H1 (cell line): ENCODE measurements around the gene DES. TPM values are rescaled to one million over a fixed set of nuclear protein-coding genes. Genes with fewer than 3 reads are reported as not detected.

Experiments
- CTCF ChIA-PET: fragments of 300-600 bp; sonication (Branson Sonifier 250); formaldehyde crosslinking; loops from one replicate; lab custom pipeline; 2021; ENCODE audit not compliant: partially characterized antibody; lab: Charles Lee
- POLR2A ChIA-PET: fragments of 300-600 bp; sonication (Branson Sonifier 250); formaldehyde crosslinking; loops from one replicate; lab custom pipeline; 2021; ENCODE audit warnings: inconsistent platforms; ENCODE audit not compliant: partially characterized antibody; lab: Charles Lee
- DNase-seq, 2 experiments: peaks; one replicate each; pipeline versions ENCODE4 v3.0.0 to v3.0.0-alpha.2; 2010 to 2022; ENCODE audit warnings: low spot score in 2 of 2, low read depth in 1 of 2, mixed read lengths in 1 of 2
- FAIRE-seq: peaks from 2 replicates; lab custom pipeline; 2011; peaks lifted over from hg19 to GRCh38; lab: Jason Lieb, UNC
- H2AFZ ChIP-seq: 2 replicates; pipeline ENCODE4 v1.8.1; 2012; ENCODE audit warnings: low read length, inconsistent platforms
- H2AK5ac ChIP-seq: 2 replicates; pipeline ENCODE4 v1.6.1; 2013; ENCODE audit warnings: low read depth, low read length
- H2BK120ac ChIP-seq: replicated peaks from 2 replicates; pipeline ENCODE3; 2013; ENCODE audit warnings: low read depth, low read length, inconsistent platforms
- H2BK12ac ChIP-seq: 2 replicates; pipeline ENCODE4 v1.6.1; 2013; ENCODE audit warnings: low read depth, low read length
- H2BK15ac ChIP-seq: 2 replicates; pipeline ENCODE4 v1.6.1; 2013; ENCODE audit warnings: low read length
- H2BK20ac ChIP-seq: 2 replicates; pipeline ENCODE4 v1.6.1; 2013; ENCODE audit warnings: low read length
- H2BK5ac ChIP-seq: 2 replicates; pipeline ENCODE4 v1.6.1; 2013; ENCODE audit warnings: low read depth, low read length
- H3K14ac ChIP-seq: 2 replicates; pipeline ENCODE4 v1.6.1; 2013; ENCODE audit warnings: inconsistent platforms; ENCODE audit not compliant: insufficient read length
- H3K18ac ChIP-seq: 2 replicates; pipeline ENCODE4 v1.6.1; 2013; ENCODE audit warnings: low read length; ENCODE audit errors: extremely low read depth
- H3K23ac ChIP-seq: 2 replicates; pipeline ENCODE4 v1.6.1; 2013; ENCODE audit warnings: inconsistent platforms; ENCODE audit not compliant: insufficient read length
- H3K23me2 ChIP-seq: 2 replicates; pipeline ENCODE4 v1.6.1; 2013; ENCODE audit warnings: low read depth, low read length
- H3K27ac ChIP-seq: 2 replicates; pipeline ENCODE4 v1.6.1; 2011; ENCODE audit warnings: low read depth, low read length, inconsistent platforms
- H3K27me3 ChIP-seq, 4 experiments: replicated peaks in 1 of 4; 1 replicate in 1 of 4; 2 replicates in 3 of 4; pipeline versions ENCODE4 v1.6.1 to v1.8.1; 2011 to 2013; ENCODE audit warnings: low read length in 3 of 4, mild to moderate bottlenecking in 3 of 4, inconsistent platforms in 2 of 4, mixed read lengths in 2 of 4, moderate library complexity in 1 of 4; ENCODE audit not compliant: control insufficient read depth in 3 of 4, insufficient read depth in 3 of 4; ENCODE audit errors: extremely low read depth in 1 of 4
- H3K36me3 ChIP-seq, 4 experiments: 2 replicates each; pipeline versions ENCODE4 v1.6.1 to v1.8.1; 2011 to 2013; ENCODE audit warnings: mild to moderate bottlenecking in 4 of 4, low read length in 3 of 4, moderate library complexity in 2 of 4, control low read depth in 1 of 4, inconsistent platforms in 1 of 4; ENCODE audit not compliant: insufficient read depth in 4 of 4, control insufficient read depth in 2 of 4
- H3K4ac ChIP-seq: replicated peaks from 2 replicates; pipeline ENCODE3; 2013; ENCODE audit warnings: low read length, low read depth, mixed read lengths, inconsistent platforms; ENCODE audit not compliant: insufficient read length
- H3K4me1 ChIP-seq, 4 experiments: replicated peaks in 1 of 4; 1 replicate in 1 of 4; 2 replicates in 3 of 4; pipeline versions ENCODE4 v1.6.1 to v1.8.1; 2011 to 2013; ENCODE audit warnings: low read length in 3 of 4, inconsistent platforms in 2 of 4, mixed read lengths in 1 of 4; ENCODE audit not compliant: insufficient read depth in 4 of 4, control insufficient read depth in 3 of 4
- H3K4me2 ChIP-seq, 2 experiments: 2 replicates each; pipeline versions ENCODE4 v1.6.1 to v1.8.1; 2011 to 2013; ENCODE audit warnings: low read depth in 2 of 2, low read length in 2 of 2, control low read depth in 1 of 2, inconsistent platforms in 1 of 2, mild to moderate bottlenecking in 1 of 2; ENCODE audit not compliant: insufficient read depth in 1 of 2
- H3K4me3 ChIP-seq, 4 experiments: fragments of 200-600, 300-600 bp in 1 of 4; sonication (generic), shearing (Covaris generic), sonication (Bioruptor Twin) in 1 of 4; 2 replicates each; pipeline versions ENCODE4 v1.5.1 to v1.8.1; 2011 to 2016; ENCODE audit warnings: low read length in 4 of 4, low read depth in 3 of 4, control low read depth in 2 of 4, inconsistent platforms in 2 of 4, mild to moderate bottlenecking in 2 of 4, mixed read lengths in 1 of 4, moderate library complexity in 1 of 4; ENCODE audit not compliant: insufficient read depth in 2 of 4; ENCODE audit errors: extremely low read depth in 1 of 4
- H3K56ac ChIP-seq: replicated peaks from 2 replicates; pipeline ENCODE3; 2013; ENCODE audit warnings: low read depth, mild to moderate bottlenecking, mixed read lengths, low read length, inconsistent platforms; ENCODE audit not compliant: insufficient read length
- H3K79me1 ChIP-seq: 2 replicates; pipeline ENCODE4 v1.6.1; 2013; ENCODE audit warnings: low read depth, low read length, control low read depth
- H3K79me2 ChIP-seq, 2 experiments: 2 replicates each; pipeline versions ENCODE4 v1.6.1 to v1.8.1; 2012 to 2013; ENCODE audit warnings: low read length in 2 of 2, mild to moderate bottlenecking in 2 of 2, inconsistent platforms in 1 of 2; ENCODE audit not compliant: insufficient read depth in 2 of 2, control insufficient read depth in 1 of 2
- H3K9ac ChIP-seq, 4 experiments: replicated peaks in 1 of 4; 1 replicate in 1 of 4; 2 replicates in 3 of 4; pipeline versions ENCODE4 v1.6.1 to v1.8.1; 2011 to 2013; ENCODE audit warnings: low read depth in 3 of 4, low read length in 3 of 4, control low read depth in 2 of 4, mild to moderate bottlenecking in 2 of 4, moderate library complexity in 2 of 4, inconsistent platforms in 1 of 4; ENCODE audit errors: extremely low read depth in 1 of 4
- H3K9me3 ChIP-seq, 2 experiments: 2 replicates each; pipeline versions ENCODE4 v1.6.1 to v1.8.1; 2012 to 2013; ENCODE audit warnings: mild to moderate bottlenecking in 2 of 2, moderate library complexity in 2 of 2, control low read depth in 1 of 2, inconsistent platforms in 1 of 2, low read depth in 1 of 2, low read length in 1 of 2, mixed read lengths in 1 of 2; ENCODE audit not compliant: insufficient read depth in 2 of 2
- H4K20me1 ChIP-seq, 2 experiments: replicated peaks in 1 of 2; 2 replicates each; pipeline versions ENCODE3 to v1.8.1; 2011 to 2013; ENCODE audit warnings: inconsistent platforms in 2 of 2, low read length in 2 of 2, mild to moderate bottlenecking in 1 of 2; ENCODE audit not compliant: insufficient read depth in 2 of 2, control insufficient read depth in 1 of 2
- H4K5ac ChIP-seq: 2 replicates; pipeline ENCODE4 v1.6.1; 2013; ENCODE audit warnings: low read length, low read depth, mixed read lengths, inconsistent platforms; ENCODE audit not compliant: insufficient read length
- H4K8ac ChIP-seq: 2 replicates; pipeline ENCODE4 v1.8.0; 2013; ENCODE audit warnings: mild to moderate bottlenecking, moderate library complexity, low read length, inconsistent platforms; ENCODE audit not compliant: insufficient read depth; ENCODE audit errors: extremely low read depth
- H4K91ac ChIP-seq: replicated peaks from 2 replicates; pipeline ENCODE3; 2013; ENCODE audit warnings: low read length, mixed read lengths, inconsistent platforms; ENCODE audit not compliant: insufficient read length
- ASH2L ChIP-seq: fragments of 200-600, 300-600 bp; sonication (generic); IDR thresholded peaks from one replicate; pipeline ENCODE4 v1.7.1; 2017; ENCODE audit warnings: low read length
- EP300 ChIP-seq, 2 experiments: IDR thresholded peaks; 1 replicate in 1 of 2; 2 replicates in 1 of 2; pipeline ENCODE4 v1.6.1; 2011 to 2012; ENCODE audit warnings: low read depth in 2 of 2, low read length in 2 of 2, mild to moderate bottlenecking in 2 of 2, borderline replicate concordance in 1 of 2, inconsistent platforms in 1 of 2, moderate library complexity in 1 of 2
- FOSL1 ChIP-seq: IDR thresholded peaks from 2 replicates; pipeline ENCODE4 v1.6.1; 2011; ENCODE audit warnings: mild to moderate bottlenecking, low read depth, low read length, moderate library complexity; ENCODE audit not compliant: insufficient read depth
- JUN ChIP-seq: IDR thresholded peaks from 2 replicates; pipeline ENCODE4 v1.6.1; 2011; ENCODE audit warnings: low read depth, mild to moderate bottlenecking, improper control_type of control experiment, low read length
- MAFK ChIP-seq: IDR thresholded peaks from 2 replicates; pipeline ENCODE4 v1.6.1; 2012; ENCODE audit warnings: low read depth, mild to moderate bottlenecking, improper control_type of control experiment, low read length
- MAX ChIP-seq: IDR thresholded peaks from 2 replicates; pipeline ENCODE4 v1.6.1; 2012; ENCODE audit warnings: inconsistent platforms
- POU5F1 ChIP-seq: IDR thresholded peaks from 2 replicates; pipeline ENCODE4 v1.6.1; 2011; ENCODE audit warnings: low read depth, mild to moderate bottlenecking, low read length, moderate library complexity
- RBBP5 ChIP-seq: IDR thresholded peaks from 2 replicates; pipeline ENCODE4 v1.7.1; 2012; ENCODE audit warnings: low read depth, mild to moderate bottlenecking, inconsistent platforms, low read length, moderate library complexity, borderline replicate concordance
- SIN3A ChIP-seq, 2 experiments: IDR thresholded peaks in 1 of 2; conservative IDR thresholded peaks in 1 of 2; 2 replicates each; pipeline ENCODE4 v1.6.1; 2011 to 2012; ENCODE audit warnings: low read length in 2 of 2, improper control_type of control experiment in 1 of 2, low read depth in 1 of 2, mild to moderate bottlenecking in 1 of 2
- SP1 ChIP-seq: IDR thresholded peaks from 2 replicates; pipeline ENCODE4 v1.6.1; 2011; ENCODE audit warnings: low read depth, low read length
- SRF ChIP-seq: IDR thresholded peaks from 2 replicates; pipeline ENCODE4 v1.6.1; 2011; ENCODE audit warnings: mild to moderate bottlenecking, low read depth, low read length, moderate library complexity
- TCF12 ChIP-seq: IDR thresholded peaks from 2 replicates; pipeline ENCODE4 v1.6.1; 2011; ENCODE audit warnings: low read depth, mild to moderate bottlenecking, low read length
- WGBS, 2 experiments: shearing (Covaris generic) in 1 of 2; methylation state at CpG; one replicate each; pipeline versions ENCODE4 v1.1.6 to v1.1.7; 2013 to 2015; ENCODE audit warnings: low lambda C conversion rate in 2 of 2, mixed read lengths in 2 of 2, inconsistent platforms in 1 of 2, low coverage in 1 of 2, missing lambda C conversion rate in 1 of 2; ENCODE audit not compliant: insufficient replicate concordance in 2 of 2, insufficient coverage in 1 of 2, insufficient read length in 1 of 2; ENCODE audit errors: extremely low coverage in 1 of 2, missing lambda C conversion rate in 1 of 2; 5-methylcytosine and 5-hydroxymethylcytosine counted together
- polyA plus RNA-seq, 7 experiments: library from polyadenylated mRNA; depleted of rRNA in 3 of 7; stranded (reverse) in 5 of 7; unstranded in 2 of 7; fragments of >200 nt in 5 of 7; fragments of 200-250 nt in 2 of 7; gene quantifications; 1 replicate in 5 of 7; 2 replicates in 1 of 7; 4 replicates in 1 of 7; pipeline versions ENCODE4 v1.2.1 to v1.2.3, GENCODE V29; 2011 to 2013; ENCODE audit warnings: missing spikeins in 2 of 7, mixed read lengths in 2 of 7
- total RNA-seq: library from RNA; stranded (reverse); fragmentation: NEBNext Ultra II Directional; extraction: Animal tissue kit (Norgen Biotek cat#: 25700); gene quantifications from 2 replicates; pipeline ENCODE4 v1.2.1, GENCODE V29; 2021

The DES gene
- total and polyA plus RNA-seq, 2 of the 8 experiments (the other 6 are each of a cell fraction or from before 2014, with no cell fraction given): 1.8 to 4.3 TPM

DNA sequence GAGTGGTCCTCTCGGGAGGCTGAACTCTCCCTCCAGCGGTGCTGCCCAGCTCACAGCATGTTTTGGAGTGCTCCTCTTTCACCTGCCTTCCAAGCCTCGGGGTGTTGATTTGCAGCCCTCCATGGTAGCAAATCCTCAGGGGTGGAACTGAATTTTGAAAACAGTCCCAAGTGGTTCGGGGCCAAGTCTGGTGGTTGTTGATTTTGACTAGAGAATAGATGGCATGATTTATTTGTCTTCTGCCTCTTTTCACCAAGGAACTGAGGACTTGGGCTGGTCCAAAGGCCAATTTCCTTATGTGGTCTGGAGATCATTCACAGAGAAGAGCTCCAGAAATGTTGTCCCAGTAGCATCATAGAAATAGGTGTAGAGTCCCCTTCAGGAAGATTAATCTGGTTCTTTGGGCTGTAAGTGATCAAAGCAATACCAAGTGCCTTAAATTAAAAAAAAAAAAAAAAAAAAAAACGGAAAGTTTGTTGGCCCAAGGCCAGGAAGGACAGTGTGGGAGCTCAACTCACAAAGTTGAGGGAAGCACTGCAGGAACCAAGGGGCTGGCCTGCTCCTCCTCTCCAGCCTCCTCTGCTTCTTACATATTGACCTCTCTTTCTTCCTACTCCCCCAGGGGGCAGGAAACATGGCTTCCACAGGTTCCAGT, 2.5 kb upstream of the DES start:
- Histone ChIP-seq H3K18ac (no peak overlapping the region), H3K27ac (no peak overlapping the region), H2AFZ (no peak overlapping the region), H3K14ac (no peak overlapping the region), H2BK20ac (0 out of 2 replicates have a peak overlapping the region, but pooled peaks have one; percentile 23), H3K23ac (no peak overlapping the region), H4K5ac (no peak overlapping the region), H2BK120ac (no peak overlapping the region), H3K36me3 (no peaks in the 10 kb centered on the region), H3K9me3 (no peaks in the 10 kb centered on the region), H3K4me2 (peak overlapping the region in 1 of 2 experiments; percentile 12; a peak in 1 of 4 replicates), H3K4ac (peak overlapping the region; percentile 32), H2BK15ac (peak overlapping the region; percentile 36; the same call in 1 of the 2 replicates), H4K20me1 (no peaks in the 10 kb centered on the region), H3K23me2 (no peaks in the 10 kb centered on the region; the same call in 1 of the 2 replicates), H2BK12ac (no peak overlapping the region), H4K8ac (no peak overlapping the region), H3K56ac (no peak overlapping the region), H3K4me3 (no peak overlapping the region), H3K4me1 (peaks cover 8 to 26% (median 15%) of the 10 kb centered on the region in 4 experiments), H3K9ac (no peak overlapping the region), H3K79me1 (no peaks in the 10 kb centered on the region), H3K27me3 (peaks cover 15 to 31% (median 28%) of the 10 kb centered on the region in 4 experiments), H4K91ac (peak overlapping the region; percentile 52), H2AK5ac (no peak overlapping the region), H2BK5ac (no peak overlapping the region), H3K79me2 (no peaks in the 10 kb centered on the region)
- DNase-seq (no peak), FAIRE-seq (no peak)
- ChIA-PET POLR2A (interaction anchor here (4.6 kb wide), 1 partner anchor 11 kb away, joined by 17 read pairs; no protein-coding TSS in a partner anchor), CTCF (interaction anchor here (0.8 to 88.6 kb wide), 6 partner anchors 8 to 79 kb away, joined by 3 to 7248 read pairs (median 6); partner anchors contain the start of genes ASIC4, CHPF, GMPPA and SPEG)
- WGBS, 2 experiments: 72% methylated on average over 5 of the region's 5 CpGs; no CpG with 5 or more reads in 1 of the 2 experiments
- no peak for TF ChIP-seq EP300 (IDR thresholded peaks at IDR 0.05; ENCODE audit: borderline replicate concordance in 1 of 2, low read depth in 2 of 2, low read length in 2 of 2)
- no peak for TF ChIP-seq JUN
- TF ChIP-seq SP1: no peak
- TF ChIP-seq POU5F1: no peak
- TF ChIP-seq ASH2L: no peak
- no peak for TF ChIP-seq RBBP5
- TF ChIP-seq FOSL1: no peak
- no peak for TF ChIP-seq MAFK
- TF ChIP-seq SIN3A (conservative IDR thresholded peaks at IDR 0.05 in 1 of 2, IDR thresholded peaks at IDR 0.05 in 1 of 2; ENCODE audit: low read depth in 1 of 2, low read length in 2 of 2): no peak
- no peak for TF ChIP-seq TCF12
- no peak for TF ChIP-seq MAX
- no peak for TF ChIP-seq SRF
